ENCODE data around the gene HDAC7. TPM values are rescaled to one million over a fixed set of nuclear protein-coding genes. Genes with fewer than 3 reads are reported as not detected.

Gene HDAC7
- total RNA-seq, 1 experiment from 2014 or later, result 71.2 TPM

DNA sequence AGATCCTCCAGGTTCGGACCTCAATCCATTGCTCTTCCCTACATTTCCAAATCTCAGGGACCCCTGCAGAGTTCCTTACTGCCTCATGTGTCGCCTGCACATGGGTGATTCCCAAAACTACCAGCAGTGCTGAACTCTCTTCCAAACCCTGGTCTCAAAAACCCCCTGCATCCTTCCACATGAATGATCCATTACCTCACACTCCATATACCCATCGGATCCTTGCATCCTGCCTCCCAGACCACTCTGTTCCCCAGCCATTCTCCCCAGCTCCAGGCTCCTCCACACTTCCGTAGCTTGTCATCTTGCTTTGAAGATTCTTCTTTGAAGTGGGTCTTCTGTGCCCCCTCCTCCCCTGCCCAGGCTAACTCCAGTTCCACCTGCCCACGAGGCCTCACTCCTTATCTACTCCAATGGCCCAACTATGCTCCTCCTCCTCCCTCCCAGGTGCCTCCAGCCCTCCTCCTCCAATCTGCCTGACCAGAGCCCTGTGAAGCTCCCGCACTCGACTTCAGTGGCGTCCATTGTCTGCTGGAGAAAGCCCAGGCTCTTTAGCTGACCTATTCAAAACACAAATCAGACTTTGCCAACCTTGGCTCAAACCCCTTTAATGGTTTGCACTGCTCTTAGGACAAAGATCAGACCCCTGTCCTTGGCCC is 74.8 kb downstream of the HDAC7 start:
- Histone ChIP-seq H3K4me1 (peaks cover 5% of the 10 kb centered on the region; the same call in 1 of the 2 replicates), H3K9me3 (no peaks in the 10 kb centered on the region), H3K36me3 (ENCODE audit: control insufficient read depth, insufficient read depth, low read length) (no peaks in the 10 kb centered on the region), H3K4me3 (ENCODE audit: low read depth, low read length) (no peak overlapping the region), H3K27me3 (replicated peaks; ENCODE audit: control insufficient read depth, insufficient read depth, low read length) (no peaks in the 10 kb centered on the region)
- TF ChIP-seq, protein P1, sequence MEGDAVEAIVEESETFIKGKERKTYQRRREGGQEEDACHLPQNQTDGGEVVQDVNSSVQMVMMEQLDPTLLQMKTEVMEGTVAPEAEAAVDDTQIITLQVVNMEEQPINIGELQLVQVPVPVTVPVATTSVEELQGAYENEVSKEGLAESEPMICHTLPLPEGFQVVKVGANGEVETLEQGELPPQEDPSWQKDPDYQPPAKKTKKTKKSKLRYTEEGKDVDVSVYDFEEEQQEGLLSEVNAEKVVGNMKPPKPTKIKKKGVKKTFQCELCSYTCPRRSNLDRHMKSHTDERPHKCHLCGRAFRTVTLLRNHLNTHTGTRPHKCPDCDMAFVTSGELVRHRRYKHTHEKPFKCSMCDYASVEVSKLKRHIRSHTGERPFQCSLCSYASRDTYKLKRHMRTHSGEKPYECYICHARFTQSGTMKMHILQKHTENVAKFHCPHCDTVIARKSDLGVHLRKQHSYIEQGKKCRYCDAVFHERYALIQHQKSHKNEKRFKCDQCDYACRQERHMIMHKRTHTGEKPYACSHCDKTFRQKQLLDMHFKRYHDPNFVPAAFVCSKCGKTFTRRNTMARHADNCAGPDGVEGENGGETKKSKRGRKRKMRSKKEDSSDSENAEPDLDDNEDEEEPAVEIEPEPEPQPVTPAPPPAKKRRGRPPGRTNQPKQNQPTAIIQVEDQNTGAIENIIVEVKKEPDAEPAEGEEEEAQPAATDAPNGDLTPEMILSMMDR (IDR thresholded peaks at IDR 0.05; ENCODE audit: insufficient read depth in 1 of 2, low read depth in 1 of 2, low read length in 1 of 2, severe bottlenecking in 1 of 2, unreplicated experiment in 1 of 2), result no peak
- Mint-ChIP-seq H3K4me1 (ENCODE audit: low read depth, unreplicated experiment) (peaks cover 18% of the 10 kb centered on the region), H3K27ac (ENCODE audit: unreplicated experiment) (no peak overlapping the region), H3K9me3 (ENCODE audit: unreplicated experiment) (no peaks in the 10 kb centered on the region), H3K4me3 (ENCODE audit: unreplicated experiment) (no peak overlapping the region), H3K36me3 (ENCODE audit: insufficient read depth, unreplicated experiment) (no peaks in the 10 kb centered on the region), H3K27me3 (ENCODE audit: insufficient read depth, unreplicated experiment) (no peaks in the 10 kb centered on the region)
- BruUV-seq (replicated peaks), result no TSS peak
- intact Hi-C loops (cut with micrococcal nuclease; ENCODE audit: unreplicated experiment), result loop anchor here (1.0 kb wide), 5 partner anchors 14 to 93 kb away; no protein-coding TSS in a partner anchor
- DNase-seq, result no peak
- ChIA-PET POLR2A (no interaction called here), CTCF (interaction anchor here (1.0 to 6.1 kb wide), 9 partner anchors 12 to 438 kb away, joined by 3 to 171 read pairs (median 14); partner anchors contain the start of genes RAPGEF3, RPAP3, SLC48A1 and VDR)

DNA sequence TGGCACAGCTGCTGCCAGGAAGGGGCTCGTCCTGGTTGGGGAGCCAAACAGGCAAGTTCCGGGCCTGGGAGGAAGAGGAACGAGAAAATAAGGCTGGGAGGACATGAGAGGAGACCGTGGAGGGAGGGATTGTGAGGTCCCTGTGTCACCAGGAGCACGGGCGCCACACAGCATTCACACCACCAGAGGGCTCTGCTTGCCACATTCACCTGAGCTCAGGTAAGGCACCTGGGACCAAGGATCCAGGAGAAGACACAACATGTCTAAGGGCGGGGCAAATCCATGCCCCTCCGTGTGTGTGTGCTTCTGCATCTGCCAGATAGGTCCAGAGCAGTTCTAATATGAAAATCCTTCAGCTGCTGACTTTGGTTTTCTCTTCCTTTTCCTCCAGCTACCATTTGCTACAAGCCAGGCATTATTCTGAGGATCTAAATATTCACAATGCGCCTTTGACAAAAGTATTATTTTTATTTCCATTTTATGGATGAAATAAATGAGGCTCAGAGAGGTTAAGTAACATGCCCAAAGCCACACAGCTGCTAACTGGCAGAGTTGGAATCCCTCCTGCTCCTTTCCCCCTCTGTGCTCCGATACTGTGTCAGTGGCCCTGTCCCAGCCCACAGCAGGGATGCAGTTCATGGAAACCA is 75.6 kb downstream of the HDAC7 start:
- CTCF ChIA-PET, result interaction anchor here (0.6 to 6.1 kb wide), 18 partner anchors 11 to 439 kb away, joined by 3 to 171 read pairs (median 6); partner anchors contain the start of genes RAPGEF3, RPAP3, SLC48A1 and VDR
- Histone ChIP-seq H3K36me3 (ENCODE audit: control insufficient read depth, insufficient read depth, low read length) (no peaks in the 10 kb centered on the region), H3K4me1 (peaks cover 5% of the 10 kb centered on the region; the same call in 1 of the 2 replicates), H3K4me3 (ENCODE audit: low read depth, low read length) (no peak overlapping the region), H3K27me3 (replicated peaks; ENCODE audit: control insufficient read depth, insufficient read depth, low read length) (no peaks in the 10 kb centered on the region), H3K9me3 (no peaks in the 10 kb centered on the region)
- TF ChIP-seq, protein P1 (IDR thresholded peaks at IDR 0.05; ENCODE audit: insufficient read depth in 1 of 2, low read depth in 1 of 2, low read length in 1 of 2, severe bottlenecking in 1 of 2, unreplicated experiment in 1 of 2), result peak; percentile 92 to 98
- Mint-ChIP-seq H3K27me3 (ENCODE audit: insufficient read depth, unreplicated experiment) (no peaks in the 10 kb centered on the region), H3K27ac (ENCODE audit: unreplicated experiment) (no peak overlapping the region), H3K9me3 (ENCODE audit: unreplicated experiment) (no peaks in the 10 kb centered on the region), H3K4me3 (ENCODE audit: unreplicated experiment) (peak overlapping the region; percentile 63), H3K36me3 (ENCODE audit: insufficient read depth, unreplicated experiment) (no peaks in the 10 kb centered on the region), H3K4me1 (ENCODE audit: low read depth, unreplicated experiment) (peaks cover 18% of the 10 kb centered on the region)
- POLR2A ChIA-PET, result interaction anchor here (0.5 to 1.0 kb wide), 2 partner anchors 13 to 14 kb away, joined by 3 read pairs; no protein-coding TSS in a partner anchor
- peak; percentile 91 to 93 for DNase-seq
- BruUV-seq (replicated peaks), result no TSS peak
- intact Hi-C loops (cut with micrococcal nuclease; ENCODE audit: unreplicated experiment), result loop anchor here (1.0 kb wide), 5 partner anchors 15 to 94 kb away; no protein-coding TSS in a partner anchor

DNA sequence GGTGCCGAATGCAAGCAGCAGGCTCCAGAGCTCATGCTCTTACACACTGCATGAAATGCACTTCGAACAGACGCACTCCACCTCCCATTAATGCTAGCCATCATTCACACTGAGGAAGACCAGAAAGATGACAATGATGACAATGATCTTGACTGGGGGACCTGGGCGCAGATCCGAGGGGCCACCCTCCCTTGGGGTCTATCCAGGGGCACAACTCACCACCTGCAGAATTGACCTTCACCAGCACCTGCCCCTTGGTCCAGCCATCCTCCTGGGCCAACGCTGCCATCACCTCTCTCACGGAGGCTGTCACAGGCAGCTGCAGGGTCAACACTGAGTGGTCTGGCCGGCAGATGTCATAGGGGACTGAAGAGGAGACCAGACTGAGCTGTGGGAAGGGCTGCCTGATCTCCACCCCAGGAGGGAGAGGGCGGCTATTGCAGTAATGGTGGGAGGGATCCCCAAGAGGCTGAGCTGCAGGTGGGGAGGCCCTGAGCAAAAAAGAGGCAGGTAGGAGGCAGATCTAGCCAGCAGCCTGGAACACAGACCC is 76.3 kb downstream of the HDAC7 start:
- no peaks in the 10 kb centered on the region for H3K27me3 ChIP-seq (replicated peaks; ENCODE audit: control insufficient read depth, insufficient read depth, low read length)
- no peaks in the 10 kb centered on the region for H3K9me3 ChIP-seq
- H3K36me3 ChIP-seq (ENCODE audit: control insufficient read depth, insufficient read depth, low read length), result no peaks in the 10 kb centered on the region
- TF ChIP-seq, protein P1 (IDR thresholded peaks at IDR 0.05; ENCODE audit: insufficient read depth in 1 of 2, low read depth in 1 of 2, low read length in 1 of 2, severe bottlenecking in 1 of 2, unreplicated experiment in 1 of 2), result no peak
- intact Hi-C loops (cut with micrococcal nuclease; ENCODE audit: unreplicated experiment), result no loop called here
- Mint-ChIP-seq H3K4me3 (ENCODE audit: unreplicated experiment) (peak overlapping the region; percentile 63), H3K36me3 (ENCODE audit: insufficient read depth, unreplicated experiment) (no peaks in the 10 kb centered on the region), H3K9me3 (ENCODE audit: unreplicated experiment) (no peaks in the 10 kb centered on the region), H3K27me3 (ENCODE audit: insufficient read depth, unreplicated experiment) (no peaks in the 10 kb centered on the region), H3K4me1 (ENCODE audit: low read depth, unreplicated experiment) (peaks cover 18% of the 10 kb centered on the region), H3K27ac (ENCODE audit: unreplicated experiment) (peak overlapping the region; percentile 60)
- H3K4me1 ChIP-seq, result peaks cover 5% of the 10 kb centered on the region; the same call in 1 of the 2 replicates
- no TSS peak for BruUV-seq (replicated peaks)
- H3K4me3 ChIP-seq (ENCODE audit: low read depth, low read length), result no peak overlapping the region
- CTCF ChIA-PET, result interaction anchor here (0.9 to 6.1 kb wide), 17 partner anchors 10 to 206 kb away, joined by 3 to 171 read pairs (median 7); partner anchors contain the start of genes RAPGEF3, RPAP3, SLC48A1 and VDR
- DNase-seq, result no peak
- POLR2A ChIA-PET, result interaction anchor here (1.0 kb wide), 1 partner anchor 14 kb away, joined by 3 read pairs; no protein-coding TSS in a partner anchor

Data from Caco-2 (cell line).